Measurements from ENCODE around the gene FLOT2. TPM values are rescaled to one million over a fixed set of nuclear protein-coding genes. Genes with fewer than 3 reads are reported as not detected.

The FLOT2 gene
- total and polyA plus RNA-seq, 2 donors (not counting 1 experiment from before 2014, with no cell fraction given) = 48.9 to 81.1 TPM

DNA sequence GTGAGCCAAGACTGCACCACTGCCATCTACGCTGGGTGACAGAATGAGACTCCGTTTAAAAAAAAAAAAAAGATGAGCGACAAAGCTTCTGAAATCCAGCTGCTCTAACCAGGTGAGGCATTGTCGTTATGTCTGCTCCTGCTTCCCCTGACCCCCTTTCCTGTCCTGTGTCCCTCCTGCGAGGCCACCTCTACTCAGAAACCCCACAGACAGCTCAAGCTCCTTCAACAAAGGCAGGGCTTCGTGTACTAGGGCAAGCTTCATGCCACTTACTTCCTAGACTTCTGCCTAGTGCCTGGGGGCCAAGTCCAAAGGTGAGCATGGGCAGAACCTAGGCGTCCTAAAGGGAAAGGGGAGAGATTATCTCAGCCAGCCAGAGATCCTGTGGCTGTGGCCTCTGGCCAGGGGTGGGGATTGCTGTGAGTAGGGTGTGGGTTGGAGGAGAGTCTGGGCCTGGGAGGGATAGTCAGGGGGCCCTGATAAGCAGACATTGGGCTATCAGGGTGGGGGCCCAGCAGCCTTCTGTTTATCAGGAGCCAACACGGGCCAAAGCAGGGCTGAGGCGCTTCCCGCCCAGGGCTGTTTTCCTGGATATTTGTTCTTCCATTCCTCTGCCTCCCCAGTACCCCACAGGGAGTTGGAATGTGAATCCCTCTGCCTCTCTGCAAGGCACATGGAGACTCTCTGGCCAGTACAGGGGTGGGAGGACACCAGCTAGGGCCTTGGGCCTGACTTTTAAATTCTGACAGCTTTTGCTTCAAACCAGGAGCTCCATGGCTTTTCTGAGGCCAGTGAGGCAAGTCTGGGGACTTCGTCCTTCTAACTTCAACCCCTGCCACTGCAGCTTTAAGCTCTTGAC is 32.3 kb downstream of the FLOT2 start:
- H3K4me1 ChIP-seq (ENCODE audit: control insufficient read depth, extremely low read depth, insufficient read depth, low read length) = no peaks in the 10 kb centered on the region
- H2AFZ ChIP-seq (ENCODE audit: low read length) = no peak overlapping the region
- H3K27ac ChIP-seq (ENCODE audit: insufficient read depth, low read length) = no peak overlapping the region
- TF ChIP-seq, protein P1, sequence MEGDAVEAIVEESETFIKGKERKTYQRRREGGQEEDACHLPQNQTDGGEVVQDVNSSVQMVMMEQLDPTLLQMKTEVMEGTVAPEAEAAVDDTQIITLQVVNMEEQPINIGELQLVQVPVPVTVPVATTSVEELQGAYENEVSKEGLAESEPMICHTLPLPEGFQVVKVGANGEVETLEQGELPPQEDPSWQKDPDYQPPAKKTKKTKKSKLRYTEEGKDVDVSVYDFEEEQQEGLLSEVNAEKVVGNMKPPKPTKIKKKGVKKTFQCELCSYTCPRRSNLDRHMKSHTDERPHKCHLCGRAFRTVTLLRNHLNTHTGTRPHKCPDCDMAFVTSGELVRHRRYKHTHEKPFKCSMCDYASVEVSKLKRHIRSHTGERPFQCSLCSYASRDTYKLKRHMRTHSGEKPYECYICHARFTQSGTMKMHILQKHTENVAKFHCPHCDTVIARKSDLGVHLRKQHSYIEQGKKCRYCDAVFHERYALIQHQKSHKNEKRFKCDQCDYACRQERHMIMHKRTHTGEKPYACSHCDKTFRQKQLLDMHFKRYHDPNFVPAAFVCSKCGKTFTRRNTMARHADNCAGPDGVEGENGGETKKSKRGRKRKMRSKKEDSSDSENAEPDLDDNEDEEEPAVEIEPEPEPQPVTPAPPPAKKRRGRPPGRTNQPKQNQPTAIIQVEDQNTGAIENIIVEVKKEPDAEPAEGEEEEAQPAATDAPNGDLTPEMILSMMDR (conservative IDR thresholded peaks at IDR 0.05 in 1 of 2, IDR thresholded peaks at IDR 0.05 in 1 of 2; ENCODE audit: low read depth in 1 of 2, low read length in 2 of 2) = no peak
- TF ChIP-seq EZH2 (IDR thresholded peaks at IDR 0.05; ENCODE audit: low read length, missing control alignments) = no peak
- DNase-seq (ENCODE audit: low read depth in 2 of 2) = no peak
- H3K9me3 ChIP-seq (ENCODE audit: control insufficient read depth, insufficient read depth, low read depth, low read length) = no peaks in the 10 kb centered on the region
- H3K4me2 ChIP-seq (ENCODE audit: extremely low read depth, insufficient read depth, low read length) = no peak overlapping the region
- no peaks in the 10 kb centered on the region for H3K79me2 ChIP-seq (ENCODE audit: control insufficient read depth, insufficient read depth, low read length)
- no peak overlapping the region for H3K9ac ChIP-seq (ENCODE audit: insufficient read depth, low read length)
- no peaks in the 10 kb centered on the region for H3K27me3 ChIP-seq (ENCODE audit: control insufficient read depth, insufficient read depth, low read length)
- no peak overlapping the region for H3K4me3 ChIP-seq (replicated peaks in 1 of 4; ENCODE audit: control extremely low read depth in 1 of 4, insufficient read depth in 1 of 4, low read depth in 3 of 4, low read length in 4 of 4)
- H4K20me1 ChIP-seq (ENCODE audit: control insufficient read depth, extremely low read depth, insufficient read depth, low read length) = no peaks in the 10 kb centered on the region
- H3K36me3 ChIP-seq (ENCODE audit: control insufficient read depth, insufficient read depth, low read length) = no peaks in the 10 kb centered on the region

DNA sequence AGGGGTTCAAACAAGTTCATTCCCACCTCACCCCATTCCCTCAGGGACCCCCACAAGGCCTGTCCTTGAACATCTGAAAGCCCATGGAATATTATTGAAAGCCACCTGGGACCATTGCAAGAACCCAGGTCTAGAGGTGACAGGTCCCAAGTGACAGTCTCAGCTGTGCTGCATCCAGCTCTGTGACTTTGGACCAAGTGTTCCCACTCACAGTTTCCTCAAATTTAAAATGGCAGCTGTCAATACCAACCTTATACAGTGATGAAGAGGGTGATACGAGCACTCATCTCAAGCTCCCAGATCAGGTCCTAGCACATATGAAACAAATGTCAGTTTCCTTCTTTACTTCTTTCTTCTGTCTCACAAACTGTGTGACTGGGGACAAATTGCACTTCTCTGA is 33.6 kb downstream of the FLOT2 start:
- DNase-seq (ENCODE audit: low read depth in 2 of 2) = no peak

DNA sequence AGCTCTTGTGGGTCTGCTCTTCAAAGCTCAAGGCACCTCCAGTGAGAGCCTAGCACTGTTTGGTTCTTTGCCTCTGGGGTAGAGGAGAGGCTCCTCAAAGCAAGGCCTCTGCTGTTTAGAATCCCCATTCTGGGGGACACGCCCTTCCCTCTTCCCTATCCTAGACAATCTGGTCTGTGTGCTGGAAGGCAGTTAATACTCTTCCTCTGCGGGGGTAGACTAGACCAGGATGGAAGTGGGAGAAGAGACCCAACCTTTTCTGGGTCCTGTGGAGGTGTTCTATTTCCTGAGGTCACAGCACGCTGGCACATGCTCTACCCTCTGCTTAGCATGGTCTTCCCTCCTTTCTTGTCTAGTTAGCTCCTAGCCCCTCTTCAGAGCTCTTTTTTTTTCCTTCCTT is 35.0 kb downstream of the FLOT2 start:
- no peak overlapping the region for H3K9ac ChIP-seq (ENCODE audit: insufficient read depth, low read length)
- no peak overlapping the region for H3K4me3 ChIP-seq (replicated peaks in 1 of 4; ENCODE audit: control extremely low read depth in 1 of 4, insufficient read depth in 1 of 4, low read depth in 3 of 4, low read length in 4 of 4)
- no peak overlapping the region for H2AFZ ChIP-seq (ENCODE audit: low read length)
- no peak overlapping the region for H3K27ac ChIP-seq (ENCODE audit: insufficient read depth, low read length)
- no peaks in the 10 kb centered on the region for H3K4me1 ChIP-seq (ENCODE audit: control insufficient read depth, extremely low read depth, insufficient read depth, low read length)
- H3K36me3 ChIP-seq (ENCODE audit: control insufficient read depth, insufficient read depth, low read length) = peaks cover 9% of the 10 kb centered on the region
- no peak for DNase-seq (ENCODE audit: low read depth in 2 of 2)
- no peaks in the 10 kb centered on the region for H3K27me3 ChIP-seq (ENCODE audit: control insufficient read depth, insufficient read depth, low read length)
- H3K79me2 ChIP-seq (ENCODE audit: control insufficient read depth, insufficient read depth, low read length) = no peaks in the 10 kb centered on the region
- H3K4me2 ChIP-seq (ENCODE audit: extremely low read depth, insufficient read depth, low read length) = no peak overlapping the region
- no peak for TF ChIP-seq EZH2 (IDR thresholded peaks at IDR 0.05; ENCODE audit: low read length, missing control alignments)
- TF ChIP-seq, protein P1 (conservative IDR thresholded peaks at IDR 0.05 in 1 of 2, IDR thresholded peaks at IDR 0.05 in 1 of 2; ENCODE audit: low read depth in 1 of 2, low read length in 2 of 2) = no peak
- no peaks in the 10 kb centered on the region for H3K9me3 ChIP-seq (ENCODE audit: control insufficient read depth, insufficient read depth, low read depth, low read length)
- no peaks in the 10 kb centered on the region for H4K20me1 ChIP-seq (ENCODE audit: control insufficient read depth, extremely low read depth, insufficient read depth, low read length)

More for the DNA sequence above, 33.6 kb downstream of the FLOT2 start:
- TF ChIP-seq, protein P1 (conservative IDR thresholded peaks at IDR 0.05 in 1 of 2, IDR thresholded peaks at IDR 0.05 in 1 of 2; ENCODE audit: low read depth in 1 of 2, low read length in 2 of 2) = no peak
- no peak for TF ChIP-seq EZH2 (IDR thresholded peaks at IDR 0.05; ENCODE audit: low read length, missing control alignments)
- Histone ChIP-seq H3K27ac (ENCODE audit: insufficient read depth, low read length) (no peak overlapping the region), H2AFZ (ENCODE audit: low read length) (no peak overlapping the region), H3K79me2 (ENCODE audit: control insufficient read depth, insufficient read depth, low read length) (no peaks in the 10 kb centered on the region), H3K4me1 (ENCODE audit: control insufficient read depth, extremely low read depth, insufficient read depth, low read length) (no peaks in the 10 kb centered on the region), H3K36me3 (ENCODE audit: control insufficient read depth, insufficient read depth, low read length) (no peaks in the 10 kb centered on the region), H3K4me3 (replicated peaks in 1 of 4; ENCODE audit: control extremely low read depth in 1 of 4, insufficient read depth in 1 of 4, low read depth in 3 of 4, low read length in 4 of 4) (no peak overlapping the region), H3K4me2 (ENCODE audit: extremely low read depth, insufficient read depth, low read length) (no peak overlapping the region), H3K9me3 (ENCODE audit: control insufficient read depth, insufficient read depth, low read depth, low read length) (no peaks in the 10 kb centered on the region), H4K20me1 (ENCODE audit: control insufficient read depth, extremely low read depth, insufficient read depth, low read length) (no peaks in the 10 kb centered on the region), H3K27me3 (ENCODE audit: control insufficient read depth, insufficient read depth, low read length) (no peaks in the 10 kb centered on the region), H3K9ac (ENCODE audit: insufficient read depth, low read length) (no peak overlapping the region)

All from fibroblast of lung (primary cell).